WTC11 (cell line): ENCODE results near the gene ABCA3. TPM values are rescaled to one million over a fixed set of nuclear protein-coding genes. Genes with fewer than 3 reads are reported as not detected.

Experiments used
- ATAC-seq: fragments of 200-7000 bp; cut with Tn5 transposase; 2 replicates; pipeline ENCODE4 v1.10.0; 2021; ENCODE audit warnings: mild to moderate bottlenecking, moderate library complexity
- CTCF ChIA-PET: fragments of 300-600 bp; sonication (Branson Sonifier 250); formaldehyde crosslinking; loops from one replicate; lab custom pipeline; 2021; ENCODE audit warnings: antibody characterized with exemption; lab: Charles Lee
- POLR2A ChIA-PET: fragments of 350-600 bp; sonication (Branson Sonifier 250); formaldehyde crosslinking; loops from one replicate; lab custom pipeline; 2021; ENCODE audit warnings: antibody characterized with exemption; lab: Charles Lee
- DNase-seq: peaks from one replicate; pipeline ENCODE4 v3.0.0; 2021; ENCODE audit warnings: low spot score
- H3K27ac Mint-ChIP-seq: 2 replicates; pipeline ENCODE4 v1.8.0; 2021; ENCODE audit warnings: mixed read lengths
- H3K27me3 Mint-ChIP-seq: 2 replicates; pipeline ENCODE4 v1.8.0; 2021; ENCODE audit warnings: low read depth, mild to moderate bottlenecking, moderate library complexity, mixed read lengths
- H3K36me3 Mint-ChIP-seq: 2 replicates; pipeline ENCODE4 v1.8.0; 2021; ENCODE audit warnings: mixed read lengths
- H3K4me1 Mint-ChIP-seq: 2 replicates; pipeline ENCODE4 v1.8.0; 2022; ENCODE audit warnings: mixed read lengths
- H3K4me3 Mint-ChIP-seq: 2 replicates; pipeline ENCODE4 v1.8.0; 2021; ENCODE audit warnings: mild to moderate bottlenecking, moderate library complexity, mixed read lengths
- H3K9me3 Mint-ChIP-seq: 2 replicates; pipeline ENCODE4 v1.8.0; 2021; ENCODE audit warnings: mixed read lengths
- AR ChIP-seq: fragments of 250-450 bp; sonication (Bioruptor Pico); IDR thresholded peaks from 2 replicates; pipeline ENCODE4 v1.9.0; 2021; ENCODE audit warnings: mild to moderate bottlenecking
- ETV6 ChIP-seq: sonication (generic); formaldehyde crosslinking; IDR thresholded peaks from 2 replicates; pipeline ENCODE4 v1.8.1; 2022; ENCODE audit warnings: mild to moderate bottlenecking, missing genetic modification reagents
- FOXK1 ChIP-seq: sonication (generic); formaldehyde crosslinking; IDR thresholded peaks from 2 replicates; pipeline ENCODE4 v1.8.0; 2022; ENCODE audit warnings: mild to moderate bottlenecking, moderate library complexity, missing genetic modification reagents
- GRHL2 ChIP-seq: fragments of 250-450 bp; sonication (Bioruptor Pico); IDR thresholded peaks from 2 replicates; pipeline ENCODE4 v1.8.0; 2022; ENCODE audit warnings: mild to moderate bottlenecking, moderate library complexity; ENCODE audit not compliant: insufficient replicate concordance, severe bottlenecking
- JUN ChIP-seq: sonication (generic); formaldehyde crosslinking; IDR thresholded peaks from 2 replicates; pipeline ENCODE4 v1.8.0; 2023; ENCODE audit warnings: mild to moderate bottlenecking, missing genetic modification reagents
- NFE2L1 ChIP-seq: sonication (generic); formaldehyde crosslinking; IDR thresholded peaks from 2 replicates; pipeline ENCODE4 v1.8.1; 2023; ENCODE audit warnings: missing genetic modification reagents
- NR3C1 ChIP-seq: sonication (generic); formaldehyde crosslinking; conservative IDR thresholded peaks from 2 replicates; pipeline ENCODE4 v1.8.1; 2023; ENCODE audit warnings: low read depth, mild to moderate bottlenecking, missing genetic modification reagents
- SOX15 ChIP-seq: fragments of 250-450 bp; sonication (Bioruptor Pico); IDR thresholded peaks from 2 replicates; pipeline ENCODE4 v1.9.0; 2021; ENCODE audit warnings: mild to moderate bottlenecking
- TEAD1 ChIP-seq: sonication (generic); formaldehyde crosslinking; IDR thresholded peaks from 2 replicates; pipeline ENCODE4 v1.8.0; 2022; ENCODE audit warnings: mild to moderate bottlenecking, missing genetic modification reagents
- total RNA-seq: library from RNA; stranded (reverse); gene quantifications from 3 replicates; pipeline ENCODE4 v1.2.3, GENCODE V29; 2021
- TF ChIP-seq, protein P1 (sequence below): sonication (generic); formaldehyde crosslinking; IDR thresholded peaks from 2 replicates; pipeline ENCODE4 v1.8.1; 2022; ENCODE audit warnings: low read depth, missing genetic modification reagents, borderline replicate concordance
- TF ChIP-seq, protein P2 (sequence below): sonication (generic); formaldehyde crosslinking; IDR thresholded peaks from 2 replicates; pipeline ENCODE4 v1.8.1; 2023; ENCODE audit warnings: mild to moderate bottlenecking, missing genetic modification reagents
- TF ChIP-seq, protein P3 (sequence below): sonication (generic); formaldehyde crosslinking; IDR thresholded peaks from 2 replicates; pipeline ENCODE4 v1.8.1; 2023; ENCODE audit warnings: mild to moderate bottlenecking, missing genetic modification reagents, moderate library complexity
- TF ChIP-seq, protein P4 (sequence below): sonication (generic); formaldehyde crosslinking; IDR thresholded peaks from 2 replicates; pipeline ENCODE4 v1.8.0; 2023; ENCODE audit warnings: missing genetic modification reagents
- TF ChIP-seq, protein P5 (sequence below): fragments of 250-450 bp; sonication (Bioruptor Pico); IDR thresholded peaks from 2 replicates; pipeline ENCODE4 v1.8.0; 2021; ENCODE audit warnings: mild to moderate bottlenecking

ABCA3 gene
- total RNA-seq, 1 experiment from 2014 or later, result 12.1 TPM

- CTCF ChIA-PET, result interaction anchor here (0.9 to 2.6 kb wide), 2 partner anchors 10 to 11 kb away, joined by 3 to 10 read pairs; no protein-coding TSS in a partner anchor
- Mint-ChIP-seq H3K27ac (no peak overlapping the region), H3K4me3 (no peak overlapping the region), H3K4me1 (no peaks in the 10 kb centered on the region), H3K27me3 (no peaks in the 10 kb centered on the region), H3K36me3 (no peaks in the 10 kb centered on the region), H3K9me3 (no peaks in the 10 kb centered on the region)
- POLR2A ChIA-PET, result no interaction called here
- ATAC-seq, result no peak
- no peak for TF ChIP-seq NR3C1 (CRISPR knock-in tag)
- TF ChIP-seq ETV6 (CRISPR knock-in tag), result no peak
- TF ChIP-seq SOX15 (CRISPR knock-in tag), result no peak
- no peak for TF ChIP-seq FOXK1 (CRISPR knock-in tag)
- TF ChIP-seq AR, result no peak
- DNase-seq, result no peak
These were observed 54.0 kb downstream of the ABCA3 start for GRCh38 chr16:2286550-2286949.

DNA sequence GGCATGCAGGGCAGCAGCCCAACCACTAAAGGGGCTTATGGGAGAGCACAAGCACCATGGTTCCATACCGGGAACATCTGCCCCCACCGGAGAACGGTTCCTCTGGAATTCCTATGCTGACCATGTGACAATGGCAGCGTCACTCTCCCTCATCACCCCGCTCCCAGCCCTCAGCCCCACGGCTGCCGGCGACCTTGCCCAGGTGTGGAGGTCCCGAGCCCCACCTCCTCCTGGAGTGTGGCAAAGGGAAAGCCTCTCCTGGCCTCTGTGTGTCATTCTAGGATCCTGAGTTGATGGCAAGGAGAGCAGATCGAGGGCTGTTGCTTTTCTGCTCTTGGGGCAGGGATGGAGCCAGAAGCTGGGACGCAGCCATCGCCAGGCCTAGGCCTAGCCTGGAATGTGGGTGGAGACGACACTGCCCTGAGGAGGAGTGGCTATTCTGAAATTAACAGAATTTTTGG, 54.8 kb downstream of the ABCA3 start:
- Mint-ChIP-seq H3K36me3 (no peaks in the 10 kb centered on the region), H3K9me3 (no peaks in the 10 kb centered on the region), H3K27me3 (no peaks in the 10 kb centered on the region), H3K4me1 (no peaks in the 10 kb centered on the region), H3K27ac (no peak overlapping the region), H3K4me3 (no peak overlapping the region)
- POLR2A ChIA-PET, result no interaction called here
- CTCF ChIA-PET, result interaction anchor here (2.6 kb wide), 1 partner anchor 11 kb away, joined by 10 read pairs; no protein-coding TSS in a partner anchor
- DNase-seq (no peak), ATAC-seq (no peak)
- TF ChIP-seq JUN (CRISPR knock-in tag) (no peak), NFE2L1 (no peak), AR (no peak)
- TF ChIP-seq, protein P1, sequence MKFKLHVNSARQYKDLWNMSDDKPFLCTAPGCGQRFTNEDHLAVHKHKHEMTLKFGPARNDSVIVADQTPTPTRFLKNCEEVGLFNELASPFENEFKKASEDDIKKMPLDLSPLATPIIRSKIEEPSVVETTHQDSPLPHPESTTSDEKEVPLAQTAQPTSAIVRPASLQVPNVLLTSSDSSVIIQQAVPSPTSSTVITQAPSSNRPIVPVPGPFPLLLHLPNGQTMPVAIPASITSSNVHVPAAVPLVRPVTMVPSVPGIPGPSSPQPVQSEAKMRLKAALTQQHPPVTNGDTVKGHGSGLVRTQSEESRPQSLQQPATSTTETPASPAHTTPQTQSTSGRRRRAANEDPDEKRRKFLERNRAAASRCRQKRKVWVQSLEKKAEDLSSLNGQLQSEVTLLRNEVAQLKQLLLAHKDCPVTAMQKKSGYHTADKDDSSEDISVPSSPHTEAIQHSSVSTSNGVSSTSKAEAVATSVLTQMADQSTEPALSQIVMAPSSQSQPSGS (CRISPR knock-in tag), result no peak

DNA sequence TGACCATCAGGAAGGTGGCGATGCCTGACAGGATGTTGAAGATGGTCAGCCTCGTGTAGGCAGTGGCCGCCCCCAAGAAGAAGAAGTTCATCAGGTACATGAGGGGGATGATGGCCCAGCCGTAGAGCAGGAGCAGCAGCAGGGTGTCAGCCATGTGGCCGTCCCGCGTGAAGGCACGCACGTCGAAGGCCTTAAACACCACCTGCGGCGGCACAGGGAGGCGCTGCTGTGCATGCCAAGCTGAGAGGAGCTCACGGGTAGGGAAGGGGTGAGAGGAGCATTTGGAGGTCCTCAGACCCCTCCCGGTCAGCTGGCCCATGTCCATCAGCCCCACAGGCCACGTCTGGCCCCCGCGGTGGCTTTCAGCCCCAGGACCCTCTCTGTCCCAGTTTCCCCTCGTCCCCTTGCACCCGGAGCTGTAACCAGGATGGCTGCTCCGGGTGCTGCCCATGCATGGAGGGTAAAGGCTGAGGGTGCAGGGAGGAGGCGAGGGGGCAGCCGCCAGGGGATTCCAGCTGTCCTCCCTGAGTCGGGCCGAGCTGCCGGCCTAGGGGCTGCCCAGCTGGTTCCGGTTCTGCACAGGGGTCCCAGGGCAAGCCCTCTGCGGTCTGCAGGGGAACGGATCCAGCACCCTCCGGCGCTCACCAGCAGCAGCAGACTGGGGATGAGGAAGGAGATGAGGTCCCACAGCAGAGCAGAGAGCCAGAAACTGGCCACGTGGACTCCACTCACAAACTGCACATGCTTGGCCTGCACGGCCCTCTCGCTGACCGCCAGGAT, 55.5 kb downstream of the ABCA3 start:
- TF ChIP-seq TEAD1 (CRISPR knock-in tag) (no peak), GRHL2 (CRISPR knock-in tag) (no peak)
- TF ChIP-seq, protein P2, sequence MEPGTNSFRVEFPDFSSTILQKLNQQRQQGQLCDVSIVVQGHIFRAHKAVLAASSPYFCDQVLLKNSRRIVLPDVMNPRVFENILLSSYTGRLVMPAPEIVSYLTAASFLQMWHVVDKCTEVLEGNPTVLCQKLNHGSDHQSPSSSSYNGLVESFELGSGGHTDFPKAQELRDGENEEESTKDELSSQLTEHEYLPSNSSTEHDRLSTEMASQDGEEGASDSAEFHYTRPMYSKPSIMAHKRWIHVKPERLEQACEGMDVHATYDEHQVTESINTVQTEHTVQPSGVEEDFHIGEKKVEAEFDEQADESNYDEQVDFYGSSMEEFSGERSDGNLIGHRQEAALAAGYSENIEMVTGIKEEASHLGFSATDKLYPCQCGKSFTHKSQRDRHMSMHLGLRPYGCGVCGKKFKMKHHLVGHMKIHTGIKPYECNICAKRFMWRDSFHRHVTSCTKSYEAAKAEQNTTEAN (CRISPR knock-in tag), result no peak
- TF ChIP-seq, protein P3, sequence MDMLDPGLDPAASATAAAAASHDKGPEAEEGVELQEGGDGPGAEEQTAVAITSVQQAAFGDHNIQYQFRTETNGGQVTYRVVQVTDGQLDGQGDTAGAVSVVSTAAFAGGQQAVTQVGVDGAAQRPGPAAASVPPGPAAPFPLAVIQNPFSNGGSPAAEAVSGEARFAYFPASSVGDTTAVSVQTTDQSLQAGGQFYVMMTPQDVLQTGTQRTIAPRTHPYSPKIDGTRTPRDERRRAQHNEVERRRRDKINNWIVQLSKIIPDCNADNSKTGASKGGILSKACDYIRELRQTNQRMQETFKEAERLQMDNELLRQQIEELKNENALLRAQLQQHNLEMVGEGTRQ (CRISPR knock-in tag), result no peak
- TF ChIP-seq, protein P4, sequence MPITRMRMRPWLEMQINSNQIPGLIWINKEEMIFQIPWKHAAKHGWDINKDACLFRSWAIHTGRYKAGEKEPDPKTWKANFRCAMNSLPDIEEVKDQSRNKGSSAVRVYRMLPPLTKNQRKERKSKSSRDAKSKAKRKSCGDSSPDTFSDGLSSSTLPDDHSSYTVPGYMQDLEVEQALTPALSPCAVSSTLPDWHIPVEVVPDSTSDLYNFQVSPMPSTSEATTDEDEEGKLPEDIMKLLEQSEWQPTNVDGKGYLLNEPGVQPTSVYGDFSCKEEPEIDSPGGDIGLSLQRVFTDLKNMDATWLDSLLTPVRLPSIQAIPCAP (CRISPR knock-in tag), result no peak
- TF ChIP-seq, protein P5, sequence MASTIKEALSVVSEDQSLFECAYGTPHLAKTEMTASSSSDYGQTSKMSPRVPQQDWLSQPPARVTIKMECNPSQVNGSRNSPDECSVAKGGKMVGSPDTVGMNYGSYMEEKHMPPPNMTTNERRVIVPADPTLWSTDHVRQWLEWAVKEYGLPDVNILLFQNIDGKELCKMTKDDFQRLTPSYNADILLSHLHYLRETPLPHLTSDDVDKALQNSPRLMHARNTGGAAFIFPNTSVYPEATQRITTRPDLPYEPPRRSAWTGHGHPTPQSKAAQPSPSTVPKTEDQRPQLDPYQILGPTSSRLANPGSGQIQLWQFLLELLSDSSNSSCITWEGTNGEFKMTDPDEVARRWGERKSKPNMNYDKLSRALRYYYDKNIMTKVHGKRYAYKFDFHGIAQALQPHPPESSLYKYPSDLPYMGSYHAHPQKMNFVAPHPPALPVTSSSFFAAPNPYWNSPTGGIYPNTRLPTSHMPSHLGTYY (CRISPR knock-in tag), result no peak
- TF ChIP-seq, all 79 proteins: peak for 0
- Mint-ChIP-seq H3K4me3 (no peak overlapping the region), H3K4me1 (no peaks in the 10 kb centered on the region), H3K9me3 (no peaks in the 10 kb centered on the region), H3K27me3 (no peaks in the 10 kb centered on the region), H3K27ac (no peak overlapping the region), H3K36me3 (no peaks in the 10 kb centered on the region)
- ATAC-seq, result no peak
- CTCF ChIA-PET, result interaction anchor here (1.2 to 2.6 kb wide), 2 partner anchors 12 to 216 kb away, joined by 4 to 10 read pairs; no protein-coding TSS in a partner anchor
- DNase-seq, result no peak
- POLR2A ChIA-PET, result no interaction called here
